Measurements from ENCODE around the gene ACTR3C.
"Not testable (repeated sequence)": the region's sequence is repeated elsewhere in the genome, so short reads cannot be mapped to it uniquely, and the experiment has no call there.

Gene ACTR3C

DNA sequence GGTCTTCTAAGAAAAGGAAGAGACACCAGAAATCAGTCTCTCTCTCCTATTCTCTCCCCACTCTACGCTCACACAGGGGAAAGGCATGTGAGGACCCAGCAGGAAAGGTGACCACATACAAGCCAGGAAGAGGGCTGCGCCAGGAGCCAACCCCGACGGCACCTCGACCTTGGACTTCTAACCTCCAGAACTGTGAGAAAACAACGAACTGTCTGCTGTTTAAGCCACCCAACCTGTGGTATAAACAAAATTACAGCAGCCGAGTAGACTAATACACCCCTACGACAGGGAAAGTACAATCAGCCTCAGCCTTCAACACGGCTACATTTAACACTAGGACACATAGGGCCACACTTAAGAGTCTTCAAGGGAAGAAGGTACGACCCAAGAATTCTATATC, 26.5 kb downstream of the ACTR3C start:
- not testable (repeated sequence) for H3K27ac ChIP-seq

GRCh38 chr7:150295614-150296013, 27.7 kb downstream of the ACTR3C start:
- H3K4me3 ChIP-seq, H3K27ac ChIP-seq: not testable (repeated sequence)

More for the DNA sequence above, 26.5 kb downstream of the ACTR3C start:
- not testable (repeated sequence) for H3K4me3 ChIP-seq

GRCh38 chr7:150295027-150295426, 28.3 kb downstream of the ACTR3C start:
- H3K4me3 ChIP-seq, H3K27ac ChIP-seq: not testable (repeated sequence)

DNA sequence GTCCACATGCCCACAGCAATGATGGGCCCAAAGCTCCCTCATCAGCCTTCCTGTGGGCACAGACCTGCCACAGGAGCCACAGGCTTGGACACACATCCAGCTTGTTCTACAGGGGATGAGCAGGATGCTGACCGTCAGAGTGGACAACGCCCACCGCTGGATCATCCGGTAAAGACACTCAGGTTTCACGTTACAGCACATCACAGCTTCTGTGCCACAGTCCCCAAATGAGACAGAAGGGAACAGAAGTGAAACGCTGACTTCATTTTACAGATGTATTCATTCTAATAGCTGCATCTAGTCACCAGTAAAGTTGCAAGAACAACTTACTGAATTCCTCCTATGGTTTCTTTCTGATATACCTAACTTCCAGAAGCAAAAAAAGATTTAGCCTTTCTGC, 33.0 kb downstream of the ACTR3C start:
- not testable (repeated sequence) for H3K27ac ChIP-seq, H3K4me3 ChIP-seq

DNA sequence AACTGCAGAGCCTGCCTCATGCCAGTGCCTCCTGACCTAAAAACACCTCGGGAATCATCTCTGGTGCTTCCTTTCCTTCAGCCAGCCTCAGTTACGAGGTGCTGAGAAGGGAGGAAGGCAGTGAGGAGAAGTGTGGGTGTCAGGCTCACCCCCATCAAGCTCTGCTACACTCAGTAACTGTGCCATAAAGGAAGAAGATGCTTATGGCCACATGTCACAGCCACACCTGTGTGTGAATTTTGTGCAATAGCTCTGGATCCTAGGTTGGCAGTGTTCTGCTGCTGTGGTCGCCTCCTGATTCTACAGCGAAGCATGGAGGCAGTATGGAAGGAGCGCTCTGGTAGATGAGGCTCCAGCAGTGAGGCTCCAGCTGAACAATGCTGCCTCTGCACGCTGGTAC, 34.5 kb downstream of the ACTR3C start:
- H3K27ac ChIP-seq, H3K4me3 ChIP-seq: not testable (repeated sequence)

DNA sequence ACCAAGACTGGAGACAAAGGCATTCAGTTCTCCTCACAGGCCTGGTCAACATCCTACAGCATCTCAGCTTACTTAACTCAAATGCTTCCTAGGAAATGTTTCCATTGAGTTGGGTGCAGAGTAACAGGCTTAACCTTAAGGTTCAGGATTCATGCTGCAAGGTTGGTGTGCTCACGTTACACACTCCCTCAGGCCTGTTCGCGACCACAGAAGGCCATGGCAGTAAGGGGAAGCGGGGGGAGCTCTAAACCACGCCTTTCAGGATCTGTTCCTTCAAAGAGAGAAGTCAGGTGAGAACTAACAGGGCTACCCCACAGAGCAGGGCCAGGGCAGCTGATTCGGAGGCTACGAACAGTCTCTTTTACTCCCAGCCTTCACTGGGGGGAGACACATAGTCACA, 35.5 kb downstream of the ACTR3C start:
- H3K27ac ChIP-seq, H3K4me3 ChIP-seq: not testable (repeated sequence)

- H3K4me3 ChIP-seq, H3K27ac ChIP-seq: not testable (repeated sequence)
Observed at GRCh38 chr7:150285849-150286754, 37.2 kb downstream of the ACTR3C start.

DNA sequence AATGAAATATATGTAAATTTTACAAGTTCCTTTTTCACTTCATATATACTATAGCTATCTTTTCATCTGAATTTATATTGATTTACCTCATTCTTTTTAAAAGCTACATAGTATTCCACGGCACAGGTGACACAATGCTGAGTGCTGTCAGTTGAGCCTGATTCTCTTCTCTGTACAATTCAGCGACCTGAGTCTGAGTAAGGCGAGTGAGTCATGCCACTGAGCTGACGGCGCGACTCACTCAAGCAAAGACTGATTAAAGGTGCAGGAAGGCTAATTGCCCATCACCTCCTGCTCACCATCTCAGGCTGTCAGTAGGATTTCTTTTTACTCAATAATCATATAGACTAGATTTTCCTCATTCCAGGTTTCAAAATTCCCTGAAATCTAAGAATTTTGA, 39.7 kb downstream of the ACTR3C start:
- not testable (repeated sequence) for H3K4me3 ChIP-seq, H3K27ac ChIP-seq

DNA sequence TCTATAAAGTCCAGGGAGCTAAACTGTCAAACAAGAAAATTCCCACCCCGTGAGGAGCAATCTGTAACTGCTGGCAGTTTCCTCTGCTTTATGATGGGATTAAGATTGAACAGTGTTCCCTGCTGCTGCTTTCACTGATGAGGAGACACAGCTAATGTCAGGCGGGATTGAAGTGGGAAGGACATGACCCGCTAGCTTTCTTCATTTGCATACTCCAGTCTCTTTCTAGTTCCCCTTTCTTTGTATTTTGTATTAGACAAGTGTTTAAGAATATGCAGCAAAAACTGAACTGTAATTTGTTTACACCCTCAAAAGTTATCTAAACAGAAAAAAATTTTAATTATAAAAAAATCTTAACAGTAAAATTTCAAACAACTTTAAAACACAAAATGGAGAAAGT, 40.2 kb downstream of the ACTR3C start:
- H3K27ac ChIP-seq, H3K4me3 ChIP-seq: not testable (repeated sequence)

DNA sequence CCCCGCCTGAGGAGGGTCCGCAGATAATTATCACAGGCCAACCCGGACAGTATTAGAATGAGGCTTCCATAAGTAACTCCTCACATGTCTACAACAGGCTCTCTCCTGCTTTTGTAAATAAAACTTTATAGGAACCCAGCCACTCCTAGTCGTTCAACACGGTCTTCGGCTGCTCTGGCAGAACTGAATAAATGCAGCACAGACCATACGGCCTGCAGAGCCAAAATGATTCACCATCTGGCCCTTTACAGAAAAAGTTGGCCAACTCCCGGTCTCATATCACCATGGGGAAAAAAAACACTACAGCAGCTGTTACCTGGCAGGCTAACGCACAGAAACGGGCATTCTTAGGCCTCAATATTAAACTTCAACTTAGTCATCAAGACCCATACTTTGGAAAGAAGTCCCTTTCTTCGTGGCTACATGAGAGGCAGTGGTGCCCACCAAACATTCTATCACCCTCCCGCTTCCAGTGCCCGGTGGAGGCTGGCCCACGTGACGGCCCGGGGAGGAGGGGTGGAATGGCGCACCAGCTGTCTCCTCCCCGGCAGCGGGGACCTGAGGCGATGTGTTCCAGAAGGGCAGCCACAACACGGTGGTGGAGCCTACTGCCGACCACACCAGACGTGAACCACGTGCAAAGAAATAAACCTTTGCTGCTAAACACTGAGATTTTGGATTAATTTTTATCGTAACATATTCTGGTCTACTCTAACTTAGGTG, 41.5 kb downstream of the ACTR3C start:
- not testable (repeated sequence) for H3K27ac ChIP-seq, H3K4me3 ChIP-seq

DNA sequence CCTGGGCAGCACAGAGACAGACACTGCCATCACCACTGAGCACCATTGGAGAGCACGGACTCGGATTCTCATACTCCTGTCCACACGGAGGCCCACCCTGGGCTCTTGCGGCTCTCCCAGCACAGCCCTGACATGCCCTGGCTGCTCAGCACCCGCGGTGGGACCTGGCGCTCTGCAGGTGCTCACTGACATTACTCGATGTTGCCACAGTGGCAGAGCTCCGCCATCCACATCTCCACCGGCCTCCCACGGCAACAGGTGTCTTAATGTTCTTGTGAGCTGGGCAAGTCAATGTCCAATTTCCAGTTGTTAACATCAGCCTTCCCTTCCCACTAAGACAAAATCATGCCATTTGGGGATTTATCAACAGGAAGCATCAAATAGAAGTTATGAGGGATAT, 45.0 kb downstream of the ACTR3C start:
- not testable (repeated sequence) for H3K4me3 ChIP-seq, H3K27ac ChIP-seq

DNA sequence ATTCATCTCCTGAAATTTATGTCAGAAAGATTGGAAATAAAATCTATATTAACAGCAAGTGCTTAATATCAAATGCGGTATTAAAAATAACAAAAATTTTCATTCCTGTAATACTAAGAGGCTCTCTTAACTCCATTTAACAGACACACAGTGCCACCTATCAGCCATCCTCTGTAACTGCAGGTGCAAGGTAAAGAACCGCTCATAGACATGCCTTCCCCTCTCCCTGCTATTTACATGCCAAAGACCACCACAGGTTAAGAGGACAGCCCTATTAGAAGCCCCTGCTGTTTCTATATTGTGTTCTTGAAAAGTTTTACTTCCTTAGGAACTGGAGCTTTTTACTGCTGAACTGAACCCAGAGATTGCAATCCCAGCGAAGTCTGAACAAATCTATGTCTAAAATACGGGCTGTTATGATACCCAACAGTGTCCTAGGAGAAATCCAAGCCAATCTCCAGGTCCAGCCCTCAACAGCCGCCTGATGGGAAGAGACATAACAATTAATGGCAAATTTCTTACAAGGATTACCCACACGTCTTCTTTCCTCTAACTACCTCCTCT, 47.1 kb downstream of the ACTR3C start:
- not testable (repeated sequence) for H3K4me3 ChIP-seq, H3K27ac ChIP-seq

DNA sequence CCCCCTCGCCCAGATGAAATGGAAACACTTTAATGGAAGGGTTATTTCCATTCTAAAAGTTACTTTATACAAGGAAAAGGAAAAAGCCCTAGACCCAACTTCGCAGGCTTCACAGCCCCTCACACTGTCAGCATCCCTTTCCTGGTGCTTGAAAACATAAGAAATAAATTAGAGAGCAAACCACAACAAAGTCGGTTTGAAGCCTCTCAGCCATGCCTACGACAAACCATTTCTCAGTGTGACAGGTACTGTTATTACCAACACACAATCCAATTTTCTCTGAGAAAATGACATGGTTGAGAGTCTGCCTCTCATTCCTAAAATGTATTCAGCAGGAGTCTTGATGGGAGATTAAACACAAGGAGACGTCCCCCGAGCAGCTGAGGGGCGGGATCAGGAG, 51.4 kb downstream of the ACTR3C start:
- H3K27ac ChIP-seq, H3K4me3 ChIP-seq: not testable (repeated sequence)

GRCh38 chr7:150270101-150270824, 53.1 kb downstream of the ACTR3C start:
- H3K4me3 ChIP-seq, H3K27ac ChIP-seq: not testable (repeated sequence)

DNA sequence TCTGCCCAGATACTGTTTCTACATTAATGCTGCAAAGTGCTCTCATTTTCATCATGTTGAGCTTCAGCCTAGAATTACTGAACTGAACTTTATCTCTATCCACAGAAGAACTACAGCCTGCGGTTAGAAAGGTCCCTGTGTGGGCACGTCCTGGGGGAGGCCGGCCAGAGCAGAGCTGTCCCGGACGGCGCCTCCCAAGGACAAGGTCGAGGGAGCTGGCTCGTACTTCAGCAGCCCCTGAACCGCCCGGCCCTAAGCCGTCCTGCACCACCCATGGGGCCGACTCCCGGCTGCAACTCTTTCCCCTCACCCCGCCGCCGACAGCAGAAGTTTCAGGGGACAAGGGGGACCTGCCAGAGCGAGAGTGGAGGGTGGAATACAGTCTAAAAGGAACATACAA, 54.5 kb downstream of the ACTR3C start:
- not testable (repeated sequence) for H3K4me3 ChIP-seq, H3K27ac ChIP-seq

GRCh38 chr7:150268287-150268686, 55.1 kb downstream of the ACTR3C start:
- H3K4me3 ChIP-seq = not testable (repeated sequence)

GRCh38 chr7:150266953-150267665, 56.2 kb downstream of the ACTR3C start:
- not testable (repeated sequence) for H3K27ac ChIP-seq

More at GRCh38 chr7:150268287-150268686, 55.1 kb downstream of the ACTR3C start:
- H3K27ac ChIP-seq = not testable (repeated sequence)

DNA sequence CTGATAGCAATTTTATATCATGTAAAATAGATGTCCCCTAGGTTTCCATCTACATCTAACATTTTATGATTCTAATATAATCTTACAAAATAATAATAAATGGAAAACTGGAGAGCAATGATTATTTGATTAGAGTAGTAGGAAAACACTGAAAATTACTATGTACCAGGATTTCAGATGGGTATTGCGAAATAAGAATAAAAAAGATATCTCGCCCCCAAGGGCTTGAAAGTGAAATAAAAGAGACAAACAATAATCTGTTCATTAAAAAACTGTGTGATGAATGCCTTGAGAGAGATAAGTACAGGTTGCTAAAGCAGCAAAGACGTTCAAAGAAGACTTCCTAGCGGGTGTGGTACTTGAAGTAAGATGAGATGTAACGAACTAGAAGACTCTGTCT, 60.7 kb downstream of the ACTR3C start:
- not testable (repeated sequence) for H3K27ac ChIP-seq, H3K4me3 ChIP-seq

More at GRCh38 chr7:150266953-150267665, 56.2 kb downstream of the ACTR3C start:
- H3K4me3 ChIP-seq = not testable (repeated sequence)

- not testable (repeated sequence) for H3K27ac ChIP-seq, H3K4me3 ChIP-seq
Observed at GRCh38 chr7:150247745-150248144, 75.6 kb downstream of the ACTR3C start.
